Skin of body (tissue), 2 donors: ENCODE results near the gene RGS14. TPM values are rescaled to one million over a fixed set of nuclear protein-coding genes. Genes with fewer than 3 reads are reported as not detected.

Experiments
- DNase-seq: peaks from one replicate; lab custom pipeline; 2025; lab: John Stamatoyannopoulos, UW
- total RNA-seq: library from RNA; depleted of rRNA; stranded (reverse); fragments of >200 nt; gene quantifications from one replicate; pipeline ENCODE4 v1.2.3, GENCODE V29; 2014

Gene RGS14
- 13.7 TPM for total RNA-seq

- no peak for DNase-seq
Observed at GRCh38 chr5:177357459-177358351, at the start of gene RGS14. TSS of gene RGS14 (plus strand) at chr5:177357924. CDS start at chr5:177358025, 101 bp downstream.

DNA sequence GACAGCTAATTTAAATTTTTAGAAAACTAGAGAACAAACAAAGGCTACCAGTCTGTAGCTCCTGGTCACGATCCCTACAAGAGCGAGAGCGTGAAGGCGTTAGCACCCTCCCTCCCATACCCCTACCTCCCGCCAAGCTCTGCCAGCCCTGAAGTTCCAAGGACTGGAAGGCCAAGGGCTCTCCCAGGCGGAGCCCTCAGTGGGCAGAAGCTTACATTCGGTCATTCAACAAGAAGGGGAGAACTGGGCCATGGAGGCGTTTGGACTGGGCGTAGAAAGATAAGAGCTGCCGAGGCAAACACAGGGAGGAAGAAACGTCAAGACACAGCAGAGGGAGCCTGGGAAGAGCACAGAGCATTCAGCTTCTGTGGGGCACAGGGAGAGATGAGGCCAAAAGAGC is 49.0 kb upstream of the RGS14 start:
- no peak for DNase-seq

DNA sequence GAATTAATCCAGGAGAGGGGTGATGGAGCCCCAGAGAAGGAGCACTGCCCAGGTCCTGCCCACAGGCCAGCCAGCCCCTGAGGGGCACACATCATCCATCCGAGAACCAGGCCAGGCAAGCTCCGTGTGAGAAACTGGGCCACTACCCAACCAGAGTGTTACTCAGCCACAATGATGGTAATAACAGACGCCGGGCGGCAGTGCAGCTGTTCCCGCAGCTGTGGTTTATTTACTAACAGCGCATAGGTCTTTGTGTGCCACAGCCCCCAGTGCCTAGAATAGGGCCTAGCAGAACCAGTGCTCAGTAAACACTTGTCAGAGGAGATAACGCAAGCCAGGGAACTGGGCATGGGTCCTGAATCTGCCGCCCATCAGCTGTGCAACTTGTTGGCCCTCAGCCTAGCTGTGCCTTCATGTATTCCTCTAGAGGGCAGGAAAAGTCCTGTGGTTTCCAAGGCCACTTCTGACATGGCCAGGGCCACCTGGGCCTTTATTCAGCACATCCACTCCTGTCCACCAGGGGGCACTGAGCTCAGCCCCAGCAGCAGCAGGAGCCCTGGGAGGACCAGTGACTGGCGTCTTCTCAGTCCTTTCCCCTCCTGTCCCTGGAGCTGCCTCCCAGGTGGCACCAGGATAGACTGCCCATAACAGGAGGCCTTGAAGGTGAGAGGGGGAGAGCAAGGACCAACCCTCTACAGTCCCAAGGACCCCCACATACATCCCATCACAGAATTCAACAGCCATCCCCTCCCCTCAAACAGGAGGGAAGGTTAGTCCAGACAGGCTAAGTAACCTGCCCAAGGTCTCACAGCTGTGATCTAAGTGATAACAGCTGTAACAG is 48.2 kb upstream of the RGS14 start:
- DNase-seq = no peak

DNA sequence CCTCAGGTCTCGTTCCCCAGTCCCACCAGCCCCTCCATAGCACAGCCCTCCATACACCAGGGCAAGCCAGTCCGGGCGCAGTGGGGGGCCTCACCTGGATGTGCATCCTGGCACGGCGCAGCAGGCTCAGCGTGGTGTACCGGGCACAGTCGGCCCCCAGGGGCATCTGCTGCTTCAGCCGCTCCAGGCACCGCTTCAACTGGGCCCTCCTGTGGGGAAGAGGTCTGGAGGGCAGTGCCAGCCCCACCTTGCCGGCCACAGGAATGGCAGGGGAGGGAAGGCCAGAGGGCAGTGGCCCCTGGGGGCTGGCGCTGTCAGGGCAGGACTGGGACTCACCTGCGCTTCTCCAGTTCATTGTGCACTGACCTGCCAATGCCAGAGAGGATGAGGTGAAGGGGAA is 47.4 kb upstream of the RGS14 start:
- DNase-seq = no peak

DNA sequence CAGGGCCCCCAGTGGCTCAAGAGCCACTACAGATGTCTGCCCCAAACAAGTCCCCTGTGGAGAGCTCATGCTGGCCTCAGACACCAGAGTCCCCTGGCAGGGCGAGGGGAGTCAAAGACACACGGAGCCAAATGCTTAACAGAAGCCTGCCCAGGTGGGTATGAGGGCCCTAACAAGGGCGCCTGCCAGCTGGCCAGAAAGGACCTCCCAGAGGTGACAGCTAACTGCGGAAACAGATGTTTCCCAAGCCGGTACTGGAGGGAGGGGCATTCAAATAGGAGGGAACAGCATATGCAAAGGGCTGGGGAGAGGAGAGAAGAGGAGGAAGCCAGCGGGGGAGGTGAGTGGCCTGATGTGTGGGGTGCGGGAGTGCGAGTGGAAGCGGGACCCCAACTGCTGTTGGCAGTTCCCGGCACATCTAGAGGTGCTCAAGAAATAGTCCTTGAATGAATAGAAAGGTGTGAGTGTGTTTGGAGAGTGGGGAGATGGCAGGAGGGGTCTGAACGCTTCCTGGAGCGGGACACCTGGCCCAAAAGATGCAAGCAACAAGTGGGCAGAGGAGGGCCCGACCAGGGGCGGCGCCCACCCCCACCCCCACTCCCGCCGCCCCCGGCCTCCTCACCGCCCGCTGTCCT is 46.9 kb upstream of the RGS14 start:
- no peak for DNase-seq

GRCh38 chr5:177311392-177311722 is 46.4 kb upstream of the RGS14 start:
- DNase-seq = no peak

- peak; percentile 83 for DNase-seq
Observed at GRCh38 chr5:177311723-177312648, 45.7 kb upstream of the RGS14 start, which contains the start of gene MXD3. TSS of gene MXD3 (minus strand) at chr5:177311898. CDS start at chr5:177311830, 68 bp downstream.

GRCh38 chr5:177312649-177313181 is 45.0 kb upstream of the RGS14 start:
- DNase-seq = no peak

- no peak for DNase-seq
Observed at GRCh38 chr5:177313561-177314259, 44.0 kb upstream of the RGS14 start.

DNA sequence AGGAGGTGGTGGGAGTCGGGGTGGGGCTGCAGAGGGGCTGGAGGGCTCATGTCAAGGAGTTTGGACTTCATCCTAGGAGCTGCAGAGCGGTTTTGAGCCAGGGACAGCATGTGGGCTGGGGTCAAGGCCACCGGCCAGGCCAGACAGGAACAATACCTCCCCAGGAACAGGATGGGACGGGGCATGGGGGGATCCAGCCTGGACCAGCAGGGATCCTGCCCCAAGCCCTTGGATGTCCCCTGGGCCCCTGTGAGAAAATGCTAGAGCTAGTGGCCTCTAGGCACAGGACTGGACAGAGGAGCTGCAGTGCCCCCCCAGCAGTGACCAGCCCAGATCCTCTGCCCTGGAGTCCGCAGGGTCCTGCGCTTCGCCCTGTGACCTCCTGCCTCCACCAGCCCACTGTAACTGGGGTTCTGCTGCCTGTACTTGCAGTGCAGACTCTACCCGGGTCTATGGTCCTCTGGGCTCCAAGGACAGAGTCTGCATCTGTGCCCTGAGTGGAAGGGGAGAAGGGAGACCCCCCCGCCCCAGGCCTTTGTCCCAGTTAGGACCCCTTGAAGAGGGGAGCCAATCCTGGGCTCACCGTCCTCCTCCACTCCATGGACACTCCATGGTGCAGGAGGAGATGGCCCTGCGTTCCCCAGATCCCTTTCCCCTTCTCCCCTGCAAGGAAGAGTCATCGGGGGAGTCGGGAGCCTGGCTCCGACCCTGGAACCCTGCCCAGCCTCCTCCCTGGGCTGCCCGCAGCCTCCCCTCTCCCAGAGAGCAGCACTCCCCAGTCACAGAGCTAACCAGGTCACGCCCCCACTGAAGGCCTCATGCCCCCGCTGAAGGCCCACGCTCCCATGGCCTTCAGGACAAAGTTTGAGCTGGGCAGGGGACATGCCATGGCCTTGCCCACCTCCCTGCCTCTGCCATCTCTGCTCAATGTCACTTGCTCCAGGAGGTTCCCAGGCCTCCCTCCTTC is 43.1 kb upstream of the RGS14 start:
- DNase-seq = no peak

DNA sequence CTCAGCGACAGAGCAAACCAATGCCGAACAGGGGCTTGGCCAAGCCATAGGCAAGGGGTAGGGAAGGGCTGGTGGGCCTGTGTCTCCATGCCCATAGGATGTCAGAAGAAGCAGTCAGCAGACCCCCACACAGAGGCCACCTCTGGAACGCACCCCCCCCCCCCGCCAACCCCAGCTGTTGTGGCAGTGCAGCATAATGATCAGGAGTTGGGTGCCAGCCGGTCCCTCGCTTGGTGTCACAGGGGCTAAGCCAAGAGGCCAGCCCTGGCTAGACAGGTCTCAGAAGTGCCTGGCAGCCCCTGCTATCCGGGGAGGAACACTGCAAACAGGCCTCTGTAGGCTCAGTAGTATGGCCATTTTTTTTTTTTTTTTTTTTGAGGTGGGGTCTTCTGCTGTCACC is 42.3 kb upstream of the RGS14 start:
- DNase-seq = no peak

GRCh38 chr5:177316005-177316404 is 41.7 kb upstream of the RGS14 start:
- no peak for DNase-seq

DNA sequence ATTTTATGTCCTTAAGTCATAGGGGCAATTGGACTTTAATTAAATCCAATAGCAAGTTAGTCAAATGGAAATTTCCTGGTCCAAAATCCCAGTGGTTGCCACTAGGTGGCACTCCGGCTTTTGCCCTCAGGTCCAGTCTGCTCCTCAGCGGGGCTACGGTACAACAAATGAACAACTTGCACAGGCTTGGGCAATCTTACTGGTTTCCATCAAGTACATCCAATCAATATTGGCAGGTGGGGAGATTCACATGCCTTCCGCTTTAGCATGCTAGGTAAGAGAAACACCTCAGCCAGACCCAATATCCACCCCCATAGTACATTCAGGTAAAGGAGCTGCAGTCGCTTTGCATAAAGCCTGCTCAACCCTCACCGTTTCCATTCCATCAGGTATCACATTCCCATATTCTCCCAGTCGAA is 39.8 kb upstream of the RGS14 start:
- DNase-seq = no peak

DNA sequence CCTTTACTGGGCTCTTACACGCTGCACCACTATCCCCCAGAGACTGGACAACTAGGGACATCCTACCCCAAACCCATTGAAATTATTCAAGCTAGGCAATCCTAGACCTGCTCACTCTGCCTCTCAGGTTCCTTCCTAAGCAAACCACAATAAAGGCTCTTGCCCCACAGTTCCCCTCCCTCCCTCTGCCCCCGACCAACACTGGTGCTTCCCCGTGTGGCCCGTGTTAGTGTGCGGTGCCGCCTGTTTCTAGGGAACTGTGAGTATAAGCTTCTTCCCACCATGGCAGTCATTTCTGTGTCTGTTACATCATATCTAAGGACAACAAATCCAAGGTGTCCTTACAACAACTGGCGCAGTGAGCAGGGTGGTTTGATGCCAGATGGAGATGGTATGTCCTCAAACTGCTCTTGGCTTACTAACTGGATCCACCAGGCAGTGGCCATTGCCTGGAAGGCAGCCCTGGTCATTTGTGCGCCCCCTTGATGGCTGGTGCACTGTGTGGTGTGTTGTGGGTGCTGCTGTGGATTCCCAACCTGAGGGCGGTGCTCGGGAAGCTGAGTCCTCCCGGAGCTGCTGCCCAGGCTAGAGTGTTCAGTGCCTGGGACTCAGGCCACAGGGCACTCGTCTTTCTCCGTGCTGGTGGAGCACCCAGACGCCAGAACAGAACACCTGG is 37.7 kb upstream of the RGS14 start:
- DNase-seq = no peak

GRCh38 chr5:177320879-177321278 is 36.8 kb upstream of the RGS14 start:
- DNase-seq = no peak

DNA sequence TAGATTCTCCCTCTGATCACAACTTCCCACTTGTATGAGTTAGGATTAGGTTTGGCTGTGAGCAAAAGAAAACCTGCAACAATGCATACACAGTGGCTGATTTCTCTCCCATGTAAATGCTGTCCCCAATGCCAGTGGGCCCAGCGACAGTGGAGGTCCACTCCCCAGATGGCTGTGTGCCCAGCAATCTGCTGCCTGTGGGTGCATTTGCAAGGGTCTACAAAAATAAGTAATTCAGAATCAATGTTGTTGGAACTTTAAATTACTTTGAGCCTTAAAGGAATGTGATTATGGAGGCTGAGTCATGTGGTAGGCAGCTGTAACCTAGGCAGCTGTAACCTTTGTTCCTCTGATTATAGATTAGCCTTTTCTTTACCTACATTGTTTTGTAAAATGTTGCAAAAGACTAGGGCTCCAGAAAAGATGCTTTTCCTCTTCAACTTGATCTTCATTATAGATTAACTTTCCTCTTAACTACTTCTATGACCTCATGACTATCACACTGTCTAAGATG is 31.8 kb upstream of the RGS14 start:
- DNase-seq = no peak

GRCh38 chr5:177327539-177328522 is 29.9 kb upstream of the RGS14 start:
- no peak for DNase-seq
